Measurements from ENCODE around the gene LYG1. TPM values are rescaled to one million over a fixed set of nuclear protein-coding genes. Genes with fewer than 3 reads are reported as not detected.
"Not testable (repeated sequence)": the region's sequence is repeated elsewhere in the genome, so short reads cannot be mapped to it uniquely, and the experiment has no call there.

Gene LYG1
- total RNA-seq, 1 donor from 2014 or later = 0.52 TPM

DNA sequence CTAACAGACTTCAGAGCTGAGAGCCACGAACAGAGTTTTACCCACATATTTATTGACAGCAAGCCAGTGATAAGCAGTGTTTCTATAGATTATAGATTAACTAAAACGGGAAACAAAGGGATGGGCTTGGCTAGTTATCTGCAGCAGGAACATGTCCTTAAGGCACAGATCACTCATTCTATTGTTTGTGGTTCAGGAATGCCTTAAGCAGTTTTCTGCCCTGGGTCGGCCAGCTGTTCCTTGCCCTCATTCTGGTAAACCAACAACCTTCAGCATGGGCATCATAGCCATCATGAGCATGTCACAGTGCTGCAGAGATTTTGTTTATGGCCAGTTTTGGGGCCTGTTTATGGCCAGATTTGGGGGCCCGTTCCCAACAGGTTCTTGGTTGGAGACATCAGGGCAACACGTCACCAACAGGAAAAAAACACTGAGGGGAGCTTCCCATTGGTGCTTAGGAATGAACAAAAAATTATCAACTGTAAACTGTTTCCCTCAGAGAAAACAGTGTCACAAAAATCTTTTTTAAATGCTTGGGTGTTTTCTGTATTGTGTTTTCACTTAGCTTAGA, 22.7 kb downstream of the LYG1 start:
- not testable (repeated sequence) for H3K9ac ChIP-seq (ENCODE audit: low read depth in 1 of 3, low read length in 3 of 3); H3K36me3 ChIP-seq (ENCODE audit: control insufficient read depth in 3 of 3, insufficient read depth in 3 of 3, low read length in 3 of 3); H3K9me3 ChIP-seq (ENCODE audit: control insufficient read depth in 3 of 3, low read length in 3 of 3); H3K4me3 ChIP-seq (ENCODE audit: low read length in 3 of 3); H3K27me3 ChIP-seq (ENCODE audit: control insufficient read depth in 3 of 3, insufficient read depth in 3 of 3, low read length in 3 of 3); H3K4me1 ChIP-seq (ENCODE audit: control insufficient read depth in 3 of 3, insufficient read depth in 3 of 3, low read length in 3 of 3); H3K27ac ChIP-seq (ENCODE audit: low read depth, low read length)

DNA sequence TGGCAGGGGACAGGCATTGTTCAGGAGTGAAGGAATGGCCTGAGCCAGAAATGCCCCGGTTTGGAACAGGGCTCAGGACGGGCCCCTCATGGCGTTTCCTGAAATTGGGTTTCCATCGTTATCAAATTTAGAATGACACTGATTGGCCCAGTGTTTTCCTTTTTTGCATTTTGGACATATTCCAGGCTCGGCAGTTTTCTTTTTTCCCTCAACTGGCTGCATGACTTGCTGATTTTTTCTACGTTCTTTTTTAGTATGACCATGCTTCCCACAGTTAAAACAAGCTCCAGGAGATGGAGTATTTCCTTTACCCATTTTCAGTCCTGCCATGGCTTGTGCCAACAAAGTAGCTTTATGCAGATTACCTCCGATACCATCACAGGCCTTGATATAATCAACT, 25.1 kb downstream of the LYG1 start:
- H3K36me3 ChIP-seq (ENCODE audit: control insufficient read depth in 3 of 3, insufficient read depth in 3 of 3, low read length in 3 of 3) = no peaks in the 10 kb centered on the region
- H3K4me1 ChIP-seq (ENCODE audit: control insufficient read depth in 3 of 3, insufficient read depth in 3 of 3, low read length in 3 of 3) = peaks cover 0 to 2% (median 0%) of the 10 kb centered on the region in 3 donors
- no peak overlapping the region for H3K9ac ChIP-seq (ENCODE audit: low read depth in 1 of 3, low read length in 3 of 3)
- H3K9me3 ChIP-seq (ENCODE audit: control insufficient read depth in 3 of 3, low read length in 3 of 3) = peaks cover 0 to 4% (median 0%) of the 10 kb centered on the region in 3 donors
- H3K4me3 ChIP-seq (ENCODE audit: low read length in 3 of 3) = no peak overlapping the region
- no peak overlapping the region for H3K27ac ChIP-seq (ENCODE audit: low read depth, low read length)
- no peaks in the 10 kb centered on the region for H3K27me3 ChIP-seq (ENCODE audit: control insufficient read depth in 3 of 3, insufficient read depth in 3 of 3, low read length in 3 of 3)

DNA sequence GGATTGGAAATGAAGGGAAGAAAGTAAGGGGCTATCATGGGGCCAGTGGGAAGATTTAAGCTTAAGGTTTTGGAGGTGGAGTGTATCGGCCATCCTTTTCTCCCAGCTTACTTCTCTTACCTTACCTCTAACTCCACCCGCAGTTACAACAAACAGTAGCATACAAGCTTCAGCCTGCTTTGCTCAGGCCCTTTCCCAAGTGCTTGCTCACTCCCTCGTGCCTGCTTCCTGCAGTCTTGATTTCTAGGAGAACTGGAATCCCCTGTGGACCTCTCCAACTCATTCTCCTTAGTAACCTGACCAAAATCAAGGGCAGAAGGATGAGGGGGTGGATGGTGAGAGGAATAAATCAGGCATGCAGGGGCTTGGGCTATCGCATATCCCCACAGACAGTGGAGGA, 39.8 kb downstream of the LYG1 start:
- Histone ChIP-seq H3K27me3 (ENCODE audit: control insufficient read depth in 3 of 3, insufficient read depth in 3 of 3, low read length in 3 of 3) (no peaks in the 10 kb centered on the region), H3K27ac (ENCODE audit: low read depth, low read length) (no peak overlapping the region), H3K4me3 (ENCODE audit: low read length in 3 of 3) (no peak overlapping the region), H3K9me3 (ENCODE audit: control insufficient read depth in 3 of 3, low read length in 3 of 3) (no peaks in the 10 kb centered on the region), H3K9ac (ENCODE audit: low read depth in 1 of 3, low read length in 3 of 3) (no peak overlapping the region), H3K4me1 (ENCODE audit: control insufficient read depth in 3 of 3, insufficient read depth in 3 of 3, low read length in 3 of 3) (no peaks in the 10 kb centered on the region), H3K36me3 (ENCODE audit: control insufficient read depth in 3 of 3, insufficient read depth in 3 of 3, low read length in 3 of 3) (peaks cover 0 to 4% (median 0%) of the 10 kb centered on the region in 3 donors)

GRCh38 chr2:99260184-99260583, 40.8 kb downstream of the LYG1 start:
- H3K27me3 ChIP-seq (ENCODE audit: control insufficient read depth in 3 of 3, insufficient read depth in 3 of 3, low read length in 3 of 3) = no peaks in the 10 kb centered on the region
- H3K9ac ChIP-seq (ENCODE audit: low read depth in 1 of 3, low read length in 3 of 3) = no peak overlapping the region
- H3K27ac ChIP-seq (ENCODE audit: low read depth, low read length) = no peak overlapping the region
- H3K4me3 ChIP-seq (ENCODE audit: low read length in 3 of 3) = no peak overlapping the region
- peaks cover 0 to 4% (median 0%) of the 10 kb centered on the region in 3 donors for H3K36me3 ChIP-seq (ENCODE audit: control insufficient read depth in 3 of 3, insufficient read depth in 3 of 3, low read length in 3 of 3)
- no peaks in the 10 kb centered on the region for H3K9me3 ChIP-seq (ENCODE audit: control insufficient read depth in 3 of 3, low read length in 3 of 3)
- no peaks in the 10 kb centered on the region for H3K4me1 ChIP-seq (ENCODE audit: control insufficient read depth in 3 of 3, insufficient read depth in 3 of 3, low read length in 3 of 3)

DNA sequence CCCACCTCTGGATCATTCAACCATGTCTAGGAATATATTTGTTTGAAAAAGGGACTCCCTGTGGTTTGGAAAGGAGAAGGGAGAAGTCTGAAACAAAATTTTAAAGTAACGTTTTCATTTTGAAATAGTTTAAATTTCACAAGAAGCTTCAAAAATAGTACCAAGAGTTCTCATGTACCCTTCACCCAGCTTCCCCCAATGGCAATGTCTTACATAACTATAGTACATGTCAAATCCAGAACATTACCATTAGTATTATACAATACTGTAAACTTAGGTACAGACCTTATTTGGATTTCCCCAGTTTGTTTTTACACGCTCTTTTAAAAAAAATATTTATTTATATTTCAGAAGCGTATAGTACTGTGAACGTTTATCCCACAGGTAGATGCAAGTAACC, 41.5 kb downstream of the LYG1 start:
- Histone ChIP-seq H3K4me1 (ENCODE audit: control insufficient read depth in 3 of 3, insufficient read depth in 3 of 3, low read length in 3 of 3) (no peaks in the 10 kb centered on the region), H3K36me3 (ENCODE audit: control insufficient read depth in 3 of 3, insufficient read depth in 3 of 3, low read length in 3 of 3) (peaks cover 0 to 4% (median 0%) of the 10 kb centered on the region in 3 donors), H3K9ac (ENCODE audit: low read depth in 1 of 3, low read length in 3 of 3) (no peak overlapping the region), H3K27ac (ENCODE audit: low read depth, low read length) (no peak overlapping the region), H3K27me3 (ENCODE audit: control insufficient read depth in 3 of 3, insufficient read depth in 3 of 3, low read length in 3 of 3) (no peaks in the 10 kb centered on the region), H3K9me3 (ENCODE audit: control insufficient read depth in 3 of 3, low read length in 3 of 3) (no peaks in the 10 kb centered on the region), H3K4me3 (ENCODE audit: low read length in 3 of 3) (no peak overlapping the region)

GRCh38 chr2:99256677-99257076, 44.3 kb downstream of the LYG1 start:
- no peaks in the 10 kb centered on the region for H3K4me1 ChIP-seq (ENCODE audit: control insufficient read depth in 3 of 3, insufficient read depth in 3 of 3, low read length in 3 of 3)
- no peaks in the 10 kb centered on the region for H3K36me3 ChIP-seq (ENCODE audit: control insufficient read depth in 3 of 3, insufficient read depth in 3 of 3, low read length in 3 of 3)
- no peak overlapping the region for H3K9ac ChIP-seq (ENCODE audit: low read depth in 1 of 3, low read length in 3 of 3)
- H3K27ac ChIP-seq (ENCODE audit: low read depth, low read length) = no peak overlapping the region
- H3K4me3 ChIP-seq (ENCODE audit: low read length in 3 of 3) = no peak overlapping the region
- H3K27me3 ChIP-seq (ENCODE audit: control insufficient read depth in 3 of 3, insufficient read depth in 3 of 3, low read length in 3 of 3) = no peaks in the 10 kb centered on the region
- no peaks in the 10 kb centered on the region for H3K9me3 ChIP-seq (ENCODE audit: control insufficient read depth in 3 of 3, low read length in 3 of 3)

DNA sequence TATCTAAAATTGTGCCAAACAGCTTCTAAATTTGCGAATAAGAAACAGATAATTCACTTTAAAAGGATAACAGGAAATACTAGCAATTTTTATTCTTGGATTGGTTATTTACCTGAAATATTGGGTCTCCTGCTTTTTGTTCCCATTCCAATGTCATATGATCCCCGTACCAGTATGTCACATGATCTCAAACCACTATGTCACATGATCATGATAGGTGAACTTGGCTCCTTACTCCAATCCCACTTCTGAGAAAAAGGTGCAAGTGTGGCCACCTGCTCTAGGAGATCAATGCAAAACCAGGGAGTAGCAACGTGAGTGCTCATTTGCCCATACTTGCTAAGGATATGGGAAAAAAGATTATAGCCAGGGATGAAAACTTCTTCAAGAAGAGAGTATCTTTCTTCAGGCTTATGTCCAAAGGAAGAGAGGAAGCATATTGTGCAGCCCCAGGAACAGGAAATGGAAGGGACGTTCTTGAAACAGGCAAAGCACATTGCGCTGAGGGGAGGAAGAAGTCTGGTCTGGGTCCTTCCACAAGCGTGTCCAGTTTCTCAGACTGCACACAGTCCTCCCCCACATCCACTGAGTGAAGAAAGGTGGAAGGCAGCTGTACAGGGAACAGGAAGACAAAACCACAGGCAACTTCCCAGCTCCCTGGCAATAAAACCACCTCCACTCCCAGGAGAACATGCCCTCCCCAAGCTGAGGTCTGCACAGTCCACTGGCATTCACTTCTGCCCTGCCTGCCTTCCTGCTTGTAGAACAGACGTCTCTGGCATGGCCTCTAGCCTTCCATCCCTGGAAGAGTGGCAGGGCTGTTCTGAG, 45.3 kb downstream of the LYG1 start, which contains the start of gene LYG2:
Gene LYG2, minus strand, starts transcription at position 176 of the 828 bp plus-strand sequence. CDS start 1,406 bp downstream, outside the sequence.
- Histone ChIP-seq H3K36me3 (ENCODE audit: control insufficient read depth in 3 of 3, insufficient read depth in 3 of 3, low read length in 3 of 3) (no peaks in the 10 kb centered on the region), H3K9ac (ENCODE audit: low read depth in 1 of 3, low read length in 3 of 3) (no peak within 1 kb of the TSS), H3K4me1 (ENCODE audit: control insufficient read depth in 3 of 3, insufficient read depth in 3 of 3, low read length in 3 of 3) (no peaks in the 10 kb centered on the region), H3K4me3 (ENCODE audit: low read length in 3 of 3) (no peak within 1 kb of the TSS), H3K9me3 (ENCODE audit: control insufficient read depth in 3 of 3, low read length in 3 of 3) (no peaks in the 10 kb centered on the region), H3K27ac (ENCODE audit: low read depth, low read length) (no peak within 1 kb of the TSS), H3K27me3 (ENCODE audit: control insufficient read depth in 3 of 3, insufficient read depth in 3 of 3, low read length in 3 of 3) (no peaks in the 10 kb centered on the region)

DNA sequence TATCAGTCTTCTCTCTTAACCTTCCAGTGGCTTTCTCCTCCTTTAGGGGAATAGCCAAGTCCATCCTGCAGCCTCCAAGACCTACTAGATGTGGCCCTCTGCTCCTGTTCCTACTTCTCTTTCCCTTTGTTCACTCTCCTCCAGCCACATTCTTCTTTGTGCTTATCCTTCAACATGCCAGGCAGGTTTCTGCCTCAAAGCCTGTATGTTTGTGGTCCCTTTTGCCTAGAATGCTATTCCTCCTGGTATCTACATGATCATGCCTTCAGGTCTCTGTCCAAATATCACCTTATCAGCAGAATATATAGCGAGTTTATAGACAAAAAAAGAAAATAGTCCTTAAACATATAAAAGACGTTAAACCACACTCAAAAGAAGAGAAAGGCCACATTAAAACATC, 51.0 kb downstream of the LYG1 start:
- no peaks in the 10 kb centered on the region for H3K9me3 ChIP-seq (ENCODE audit: control insufficient read depth in 3 of 3, low read length in 3 of 3)
- H3K36me3 ChIP-seq (ENCODE audit: control insufficient read depth in 3 of 3, insufficient read depth in 3 of 3, low read length in 3 of 3) = no peaks in the 10 kb centered on the region
- H3K27ac ChIP-seq (ENCODE audit: low read depth, low read length) = no peak overlapping the region
- no peaks in the 10 kb centered on the region for H3K27me3 ChIP-seq (ENCODE audit: control insufficient read depth in 3 of 3, insufficient read depth in 3 of 3, low read length in 3 of 3)
- H3K4me3 ChIP-seq (ENCODE audit: low read length in 3 of 3) = no peak overlapping the region
- no peaks in the 10 kb centered on the region for H3K4me1 ChIP-seq (ENCODE audit: control insufficient read depth in 3 of 3, insufficient read depth in 3 of 3, low read length in 3 of 3)
- H3K9ac ChIP-seq (ENCODE audit: low read depth in 1 of 3, low read length in 3 of 3) = no peak overlapping the region

DNA sequence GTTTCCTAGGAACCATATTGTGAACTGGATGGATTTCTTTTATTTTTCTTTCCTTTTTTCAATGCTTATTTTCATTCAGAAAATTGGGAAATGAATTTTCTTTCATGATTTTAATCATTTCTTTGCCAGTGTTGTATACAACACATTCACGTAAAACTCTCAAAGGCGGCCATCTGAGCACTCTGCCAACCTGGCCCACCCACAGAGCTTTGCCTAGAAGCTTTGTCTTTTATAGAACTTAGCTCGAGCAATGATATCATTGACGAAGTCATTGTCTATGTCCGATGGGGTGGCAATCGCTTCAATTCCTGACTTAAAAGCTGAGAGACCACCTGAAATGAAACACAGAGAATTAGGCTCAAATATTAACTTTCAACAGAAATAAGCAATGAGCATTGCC, 58.8 kb downstream of the LYG1 start:
- Histone ChIP-seq H3K27ac (ENCODE audit: low read depth, low read length) (no peak overlapping the region), H3K9ac (ENCODE audit: low read depth in 1 of 3, low read length in 3 of 3) (no peak overlapping the region), H3K27me3 (ENCODE audit: control insufficient read depth in 3 of 3, insufficient read depth in 3 of 3, low read length in 3 of 3) (no peaks in the 10 kb centered on the region), H3K4me3 (ENCODE audit: low read length in 3 of 3) (no peak overlapping the region), H3K9me3 (ENCODE audit: control insufficient read depth in 3 of 3, low read length in 3 of 3) (no peaks in the 10 kb centered on the region), H3K36me3 (ENCODE audit: control insufficient read depth in 3 of 3, insufficient read depth in 3 of 3, low read length in 3 of 3) (no peaks in the 10 kb centered on the region), H3K4me1 (ENCODE audit: control insufficient read depth in 3 of 3, insufficient read depth in 3 of 3, low read length in 3 of 3) (no peaks in the 10 kb centered on the region)

GRCh38 chr2:99240431-99240830, 60.6 kb downstream of the LYG1 start:
- H3K27me3 ChIP-seq (ENCODE audit: control insufficient read depth in 3 of 3, insufficient read depth in 3 of 3, low read length in 3 of 3) = no peaks in the 10 kb centered on the region
- H3K36me3 ChIP-seq (ENCODE audit: control insufficient read depth in 3 of 3, insufficient read depth in 3 of 3, low read length in 3 of 3) = no peaks in the 10 kb centered on the region
- no peak overlapping the region for H3K4me3 ChIP-seq (ENCODE audit: low read length in 3 of 3)
- H3K9ac ChIP-seq (ENCODE audit: low read depth in 1 of 3, low read length in 3 of 3) = no peak overlapping the region
- no peaks in the 10 kb centered on the region for H3K9me3 ChIP-seq (ENCODE audit: control insufficient read depth in 3 of 3, low read length in 3 of 3)
- H3K4me1 ChIP-seq (ENCODE audit: control insufficient read depth in 3 of 3, insufficient read depth in 3 of 3, low read length in 3 of 3) = no peaks in the 10 kb centered on the region
- no peak overlapping the region for H3K27ac ChIP-seq (ENCODE audit: low read depth, low read length)
